Progenitor cell of endocrine pancreas (in vitro differentiated cells): ENCODE results near the gene HMG20B. TPM values are rescaled to one million over a fixed set of nuclear protein-coding genes. Genes with fewer than 3 reads are reported as not detected.
"Not testable (repeated sequence)": the region's sequence is repeated elsewhere in the genome, so short reads cannot be mapped to it uniquely, and the experiment has no call there.

Experiments
- DNase-seq: peaks from one replicate; pipeline ENCODE4 v3.0.0; 2021; ENCODE audit warnings: low spot score; ENCODE audit not compliant: unreplicated experiment
- H3K27ac Mint-ChIP-seq: 2 replicates; pipeline ENCODE4 v1.8.0; 2021; ENCODE audit warnings: mild to moderate bottlenecking, moderate library complexity, mixed read lengths
- H3K27me3 Mint-ChIP-seq: 2 replicates; pipeline ENCODE4 v1.8.0; 2021; ENCODE audit warnings: mixed read lengths
- H3K36me3 Mint-ChIP-seq: 2 replicates; pipeline ENCODE4 v1.8.0; 2022; ENCODE audit warnings: mixed read lengths; ENCODE audit not compliant: insufficient read depth
- H3K4me1 Mint-ChIP-seq: 2 replicates; pipeline ENCODE4 v1.8.0; 2021; ENCODE audit warnings: low read depth, mixed read lengths
- H3K4me3 Mint-ChIP-seq: 2 replicates; pipeline ENCODE4 v1.8.0; 2021; ENCODE audit warnings: low read depth, mild to moderate bottlenecking, moderate library complexity, mixed read lengths
- H3K9me3 Mint-ChIP-seq: 2 replicates; pipeline ENCODE4 v1.8.0; 2021; ENCODE audit warnings: low read depth, mixed read lengths
- CTCF ChIP-seq: fragments of 200-600 bp; sonication (generic); IDR thresholded peaks from one replicate; pipeline ENCODE4 v1.5.0; 2021; ENCODE audit warnings: antibody characterized with exemption, mild to moderate bottlenecking; ENCODE audit not compliant: unreplicated experiment
- total RNA-seq: library from RNA; stranded (reverse); gene quantifications from 2 replicates; pipeline ENCODE4 v1.2.1, GENCODE V29; 2021

The HMG20B gene
- total RNA-seq, 1 donor from 2014 or later, result 79.7 TPM

GRCh38 chr19:3576696-3577443 is 4.1 kb downstream of the HMG20B start:
- Mint-ChIP-seq H3K36me3 (peaks cover 11% of the 10 kb centered on the region), H3K27me3 (peaks cover 42% of the 10 kb centered on the region), H3K27ac (peak overlapping the region; percentile 41), H3K9me3 (no peaks in the 10 kb centered on the region), H3K4me1 (peaks cover 11% of the 10 kb centered on the region), H3K4me3 (peak overlapping the region; percentile 46)
- no peak for TF ChIP-seq CTCF
- DNase-seq, result no peak

- Mint-ChIP-seq H3K36me3 (peaks cover 11% of the 10 kb centered on the region), H3K4me3 (no peak overlapping the region), H3K4me1 (peaks cover 8% of the 10 kb centered on the region), H3K27me3 (peaks cover 50% of the 10 kb centered on the region), H3K27ac (no peak overlapping the region), H3K9me3 (no peaks in the 10 kb centered on the region)
- no peak for TF ChIP-seq CTCF
- no peak for DNase-seq
Observed at GRCh38 chr19:3577723-3578344, 5.1 kb downstream of the HMG20B start.

GRCh38 chr19:3578390-3578789 is 5.6 kb downstream of the HMG20B start:
- Mint-ChIP-seq H3K4me3 (no peak overlapping the region), H3K4me1 (peaks cover 8% of the 10 kb centered on the region), H3K36me3 (peaks cover 11% of the 10 kb centered on the region), H3K27ac (no peak overlapping the region), H3K27me3 (peaks cover 53% of the 10 kb centered on the region), H3K9me3 (no peaks in the 10 kb centered on the region)
- no peak for TF ChIP-seq CTCF
- DNase-seq, result no peak

GRCh38 chr19:3580156-3580934 is 7.6 kb downstream of the HMG20B start:
- peaks cover 55% of the 10 kb centered on the region for H3K27me3 Mint-ChIP-seq
- no peak overlapping the region for H3K4me3 Mint-ChIP-seq
- TF ChIP-seq CTCF, result no peak
- peaks cover 4% of the 10 kb centered on the region for H3K4me1 Mint-ChIP-seq
- H3K27ac Mint-ChIP-seq, result no peak overlapping the region
- H3K36me3 Mint-ChIP-seq, result peaks cover 2% of the 10 kb centered on the region
- no peak for DNase-seq
- no peaks in the 10 kb centered on the region for H3K9me3 Mint-ChIP-seq

- not testable (repeated sequence) for H3K9me3 Mint-ChIP-seq, H3K27ac Mint-ChIP-seq
- H3K27me3 Mint-ChIP-seq, result peaks cover 52% of the 10 kb centered on the region
Observed at GRCh38 chr19:3581792-3582191, 9.0 kb downstream of the HMG20B start.

GRCh38 chr19:3584036-3584802 is 11.5 kb downstream of the HMG20B start:
- H3K36me3 Mint-ChIP-seq, H3K4me1 Mint-ChIP-seq, DNase-seq, H3K9me3 Mint-ChIP-seq, H3K4me3 Mint-ChIP-seq, H3K27ac Mint-ChIP-seq: not testable (repeated sequence)
- peaks cover 55% of the 10 kb centered on the region for H3K27me3 Mint-ChIP-seq

More at GRCh38 chr19:3581792-3582191, 9.0 kb downstream of the HMG20B start:
- not testable (repeated sequence) for DNase-seq, H3K4me1 Mint-ChIP-seq, H3K36me3 Mint-ChIP-seq, H3K4me3 Mint-ChIP-seq
